HG02763 (cell line): Measurements from ENCODE around the gene DENND2D.

Source experiments
- ATAC-seq: cut with Tn5 transposase; IDR thresholded peaks from one replicate; pipeline ENCODE4 v1.9.1; 2021; ENCODE audit warnings: mild to moderate bottlenecking, moderate library complexity; ENCODE audit not compliant: unreplicated experiment

DENND2D gene

DNA sequence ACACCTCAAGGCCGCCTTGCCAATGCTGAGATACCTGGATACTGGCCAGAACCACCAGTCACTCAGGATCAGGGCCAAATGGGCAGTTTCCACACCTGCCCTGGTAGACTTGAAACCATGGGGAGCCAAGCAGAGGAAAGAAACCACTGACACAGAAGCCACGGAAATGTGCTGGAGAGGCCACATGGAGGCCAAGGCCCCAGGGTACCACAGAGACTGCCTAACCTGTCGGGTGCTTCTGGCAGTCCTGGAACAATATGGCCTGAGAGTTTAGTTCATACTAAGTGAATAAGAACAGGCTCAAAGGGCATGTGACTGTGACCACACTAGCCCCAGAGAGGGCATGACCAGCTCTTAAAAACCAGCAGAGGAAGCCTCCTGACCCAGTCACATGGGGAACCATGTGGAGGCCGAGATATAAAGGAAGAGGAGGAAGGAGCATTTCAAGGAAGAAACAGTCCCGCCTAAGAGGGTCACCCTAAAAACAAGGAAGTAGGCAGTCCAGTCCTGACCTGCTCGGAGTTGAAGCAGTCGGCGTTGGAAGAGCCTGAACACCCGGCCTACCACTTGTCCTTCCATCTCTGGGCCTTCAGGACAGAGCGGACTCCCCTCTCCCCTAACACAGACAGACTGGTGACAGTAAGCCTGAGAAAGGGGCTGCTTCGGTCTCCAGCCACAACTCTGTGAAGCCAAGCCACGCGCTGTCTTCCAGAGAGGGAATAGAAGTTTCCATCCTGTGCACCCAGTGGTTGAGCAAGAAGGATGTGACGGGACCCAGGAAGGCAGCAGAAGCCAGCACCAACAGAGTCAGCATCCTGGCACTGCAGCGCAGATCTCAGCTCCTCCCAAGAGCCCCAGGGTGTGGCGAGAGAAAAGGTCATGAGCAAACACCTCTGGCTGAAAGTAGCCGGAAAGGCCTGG, at the start of gene DENND2D:
DENND2D (minus strand) TSS at position 766 of the 921 bp plus-strand sequence; CDS start at position 579, 187 bp downstream.
- ATAC-seq = no peak

DNA sequence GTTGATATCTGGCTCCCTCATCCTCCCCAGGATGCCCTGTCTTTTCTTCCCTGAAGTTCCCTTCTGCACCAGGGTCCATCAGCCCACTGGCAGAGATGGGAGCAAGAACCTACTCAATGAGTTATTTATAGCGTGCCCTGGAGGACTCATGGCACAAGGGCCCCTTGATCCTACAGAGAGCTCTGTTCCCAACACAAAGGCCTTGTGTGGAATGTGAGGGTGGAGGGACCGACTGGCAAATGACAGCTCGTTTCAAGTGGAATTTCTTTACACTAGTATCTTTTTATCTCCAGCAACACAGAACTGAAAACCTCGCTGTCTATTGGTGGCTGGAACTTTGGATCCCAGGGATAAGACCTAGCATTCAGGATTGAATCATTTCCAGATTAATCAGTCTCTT, 49.5 kb upstream of the DENND2D start:
- no peak for ATAC-seq

DNA sequence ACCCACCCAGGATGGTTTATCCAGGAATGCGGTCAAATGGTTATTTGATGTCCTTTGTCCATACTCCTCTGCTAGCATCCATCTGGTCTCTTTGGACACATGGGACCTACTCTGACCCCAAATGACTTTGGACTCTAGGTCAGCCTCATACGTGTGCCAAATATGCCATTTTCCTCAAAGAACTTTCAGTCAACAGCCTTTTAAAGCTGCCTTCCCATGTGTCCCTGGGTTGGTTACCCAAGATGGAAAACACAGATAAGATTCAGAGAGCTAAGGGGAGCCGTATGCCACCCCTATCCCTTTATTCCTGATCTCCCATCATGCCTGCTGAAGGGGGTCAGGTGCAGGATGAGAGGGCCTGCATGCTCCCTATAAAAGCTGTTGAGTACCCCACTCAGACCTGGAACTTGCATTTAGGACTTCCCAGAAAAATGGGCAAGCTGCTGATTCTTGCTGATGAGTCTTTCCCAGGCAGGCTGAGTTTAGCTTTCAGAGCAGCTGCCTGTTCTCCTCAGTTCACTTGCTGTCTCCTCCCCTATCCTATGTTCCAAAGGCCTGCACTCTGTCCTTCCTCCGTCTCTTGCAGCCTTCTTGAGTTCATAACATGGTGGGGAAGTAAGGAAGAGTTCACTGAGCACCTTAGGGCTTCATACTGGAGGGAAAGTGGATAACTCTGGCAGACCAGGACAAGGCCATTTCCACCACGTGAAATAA, 46.8 kb upstream of the DENND2D start:
- ATAC-seq = no peak

DNA sequence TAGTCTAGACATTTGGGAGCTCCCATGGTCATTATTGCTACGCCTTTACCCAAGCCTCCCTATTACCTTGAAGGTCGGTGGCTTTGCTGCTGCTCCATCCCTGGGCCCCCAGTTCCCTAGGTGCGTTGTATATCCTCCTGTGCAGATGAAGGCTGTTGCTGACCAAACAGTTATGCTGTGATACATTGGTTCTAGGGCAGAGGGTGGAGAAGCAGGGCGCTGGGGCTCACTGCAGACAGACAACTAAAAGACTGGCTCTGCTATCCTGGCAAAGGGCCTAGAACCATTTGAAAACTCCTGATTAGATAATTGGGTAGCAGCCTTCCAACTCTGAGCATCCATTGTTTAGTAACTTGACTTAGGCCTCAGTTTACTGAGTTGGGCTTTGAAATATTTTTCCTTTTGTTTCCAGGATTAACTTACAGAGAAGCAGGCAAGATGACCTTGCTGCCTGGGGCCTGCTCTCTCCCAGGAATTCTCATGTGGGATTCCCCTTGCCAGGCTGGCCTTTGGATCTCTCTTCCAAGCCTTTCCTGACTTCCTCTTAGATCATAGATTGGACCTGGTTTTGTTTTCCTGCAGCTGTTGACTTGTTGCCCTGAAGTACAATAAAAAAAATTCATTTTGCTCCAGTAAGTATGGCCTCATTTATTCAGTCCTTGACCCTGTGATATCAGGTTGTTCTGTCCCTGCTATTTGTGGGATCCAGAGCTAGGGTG, 42.5 kb upstream of the DENND2D start:
- ATAC-seq = no peak

DNA sequence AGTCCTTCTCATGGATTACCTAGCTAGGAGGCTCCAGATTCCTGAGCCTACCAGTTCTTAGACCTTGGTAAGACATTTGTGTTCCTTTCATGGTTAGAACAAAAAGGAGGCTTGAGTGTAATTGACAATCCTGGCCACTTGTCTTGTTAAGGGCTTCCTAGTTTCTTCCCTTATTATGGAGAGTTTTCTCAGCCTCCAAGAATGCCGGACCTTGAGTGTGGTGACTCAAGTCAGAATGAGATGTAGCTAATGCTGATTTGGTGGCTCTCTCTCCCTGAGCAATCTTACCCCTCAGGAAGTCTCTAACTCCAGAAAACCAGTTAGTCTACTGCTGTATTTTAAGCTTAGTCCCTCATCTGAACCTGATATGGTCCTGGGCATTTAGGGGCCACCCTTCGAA, 41.4 kb upstream of the DENND2D start:
- ATAC-seq = no peak

- ATAC-seq = no peak
Observed at GRCh38 chr1:111238056-111238795, 37.8 kb upstream of the DENND2D start.

- ATAC-seq = no peak
Observed at GRCh38 chr1:111236806-111237205, 36.4 kb upstream of the DENND2D start.

DNA sequence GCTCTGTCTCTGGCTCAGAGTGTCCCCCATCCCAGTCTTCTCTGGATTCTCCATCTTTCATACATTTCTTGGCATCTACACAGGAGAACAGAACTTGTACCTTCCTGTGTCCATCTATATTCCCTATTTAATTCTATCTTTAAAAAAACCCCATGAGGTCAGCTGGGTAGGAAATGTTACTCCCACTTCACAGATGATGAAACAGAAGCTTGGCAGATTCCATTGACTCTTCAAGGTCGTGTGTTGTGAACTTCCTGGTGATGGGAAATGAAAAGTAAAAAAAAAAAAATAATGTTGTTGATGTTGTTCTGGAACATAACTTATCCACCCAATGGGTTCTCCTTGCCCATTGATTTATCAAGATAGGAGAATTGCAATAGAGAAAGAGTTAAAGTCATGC, 35.9 kb upstream of the DENND2D start:
- ATAC-seq = no peak

GRCh38 chr1:111234866-111235265, 34.4 kb upstream of the DENND2D start:
- ATAC-seq = no peak

- no peak for ATAC-seq
Observed at GRCh38 chr1:111234258-111234657, 33.8 kb upstream of the DENND2D start.

DNA sequence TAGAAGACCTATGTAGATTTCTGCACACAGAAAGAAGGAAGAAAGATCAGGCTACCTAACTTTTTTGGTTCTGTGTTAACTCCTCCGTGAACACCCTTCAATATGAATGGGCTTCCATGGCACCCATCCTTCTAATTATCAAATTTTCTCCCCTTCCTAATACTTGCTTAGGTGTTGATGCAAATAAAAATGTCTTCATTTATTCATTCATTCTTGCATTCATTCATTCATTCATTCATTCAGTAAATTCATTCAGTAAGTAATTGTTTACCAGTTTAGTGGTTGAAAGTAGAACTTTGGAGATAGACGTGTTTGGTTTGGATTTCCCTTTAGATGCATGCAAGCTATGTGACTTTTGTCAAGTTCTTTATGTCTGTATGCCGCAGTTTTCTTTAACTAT, 31.7 kb upstream of the DENND2D start:
- no peak for ATAC-seq

DNA sequence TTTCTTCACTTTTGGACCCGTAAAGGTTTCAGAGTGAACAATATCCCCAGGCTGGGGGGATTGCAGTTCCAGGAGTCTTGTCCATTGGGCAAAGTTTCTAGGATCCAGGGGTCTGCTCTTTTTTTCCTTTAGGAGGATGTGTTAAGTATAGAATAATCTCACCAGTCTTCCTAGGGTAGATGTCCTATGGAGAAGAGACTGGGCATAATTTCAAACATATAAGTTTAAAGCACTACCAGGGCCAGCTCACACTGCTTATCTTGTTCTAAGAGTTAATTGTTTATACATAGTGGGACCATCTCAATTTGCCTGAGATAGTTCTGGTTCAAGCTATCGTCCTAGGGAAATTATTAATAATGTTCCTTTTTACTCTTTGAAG, 28.3 kb upstream of the DENND2D start:
- ATAC-seq = no peak

DNA sequence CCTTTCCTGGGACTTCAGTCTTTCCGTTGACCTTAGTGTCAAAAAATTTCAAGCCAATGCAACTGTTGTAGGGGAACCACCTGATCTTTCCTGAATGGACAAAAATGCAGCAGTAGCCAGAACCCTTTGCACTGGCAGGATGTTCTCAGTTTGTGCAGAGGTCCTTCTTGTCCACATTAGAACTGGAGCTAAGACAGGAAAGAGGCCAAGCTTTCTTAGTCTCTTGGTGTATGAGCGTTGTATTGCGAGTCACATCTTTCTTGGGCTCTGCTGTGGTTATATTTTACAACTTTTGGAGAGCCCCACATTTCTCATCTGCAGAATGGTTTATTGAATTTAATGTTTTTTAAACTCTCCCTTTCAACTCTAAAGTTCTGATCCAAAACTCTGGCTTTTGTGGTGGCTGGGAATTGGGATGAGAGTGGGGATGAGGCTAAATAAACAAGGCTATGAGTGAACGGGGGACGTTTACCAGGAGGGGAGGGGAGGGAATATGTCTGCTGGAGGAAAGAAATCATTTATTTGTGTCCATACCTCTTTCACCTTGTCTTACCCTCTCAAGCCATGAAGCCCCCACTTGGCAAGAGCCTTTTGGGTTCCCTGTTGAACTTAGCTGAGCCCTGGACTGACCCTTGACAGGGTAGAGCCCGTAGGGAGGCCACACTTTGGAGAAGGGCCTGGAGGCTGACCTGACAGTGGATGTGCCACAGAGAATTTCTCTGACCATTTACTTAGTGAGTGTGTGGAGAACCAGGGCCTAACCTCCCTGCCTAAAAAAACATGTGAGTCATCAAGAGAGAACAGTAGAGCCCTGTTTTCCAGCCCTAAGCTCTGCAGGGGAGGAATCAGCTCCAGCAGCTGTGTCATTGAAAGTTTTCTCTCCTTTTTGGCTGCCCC, 27.7 kb upstream of the DENND2D start:
- ATAC-seq = no peak

- no peak for ATAC-seq
Observed at GRCh38 chr1:111227434-111227833, 27.0 kb upstream of the DENND2D start, which contains the start of gene CHI3L2. Gene CHI3L2 (plus strand): TSS chr1:111227713. CDS start chr1:111227730, 17 bp downstream.

GRCh38 chr1:111225717-111226400, 25.4 kb upstream of the DENND2D start:
- no peak for ATAC-seq

DNA sequence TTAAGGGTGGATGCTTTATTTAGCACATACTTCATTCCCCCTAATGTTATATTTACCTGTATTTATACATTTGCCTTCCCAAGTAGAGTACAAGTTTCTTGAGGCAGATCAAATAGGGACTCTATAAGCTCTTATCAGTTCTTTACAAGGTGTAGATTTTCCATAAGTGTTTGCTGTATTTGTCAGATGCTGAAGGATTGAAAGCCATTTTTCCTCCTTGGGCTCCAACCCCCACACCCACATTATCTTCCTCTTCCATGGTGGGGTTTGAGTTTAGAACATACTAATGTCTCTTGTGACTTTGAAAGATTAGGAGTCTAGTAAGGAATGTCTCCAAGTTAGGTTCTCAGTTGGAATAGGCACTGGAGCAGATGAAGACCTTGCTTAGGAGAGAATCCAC, 24.6 kb upstream of the DENND2D start:
- ATAC-seq = no peak

DNA sequence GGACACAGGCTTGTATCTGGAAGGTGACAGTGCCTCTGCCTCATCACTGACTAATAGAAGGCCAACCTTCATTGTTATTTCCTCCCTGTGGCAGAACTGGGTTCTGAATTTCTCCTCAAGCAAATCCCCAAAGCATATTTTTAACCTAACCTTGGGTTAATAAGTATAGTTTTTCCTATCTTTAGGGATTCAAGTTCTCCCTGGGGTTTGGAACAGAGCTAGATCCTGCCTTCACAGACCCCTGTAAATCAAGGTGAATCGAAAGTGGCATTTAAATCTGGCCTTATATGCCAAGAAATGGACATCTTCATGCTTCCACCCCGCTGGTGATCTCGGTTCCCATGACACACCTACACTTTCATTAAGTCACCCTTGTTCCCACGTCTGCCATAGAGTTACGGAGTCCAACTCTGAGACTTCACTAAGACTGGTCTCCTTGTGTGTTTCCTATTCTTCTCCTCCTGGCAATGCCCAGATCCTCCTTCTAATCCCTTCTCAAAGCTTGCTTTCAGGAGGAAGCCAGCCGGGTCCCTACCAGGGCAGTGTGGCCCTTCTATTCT, 22.8 kb upstream of the DENND2D start:
- ATAC-seq = no peak

- ATAC-seq = no peak
Observed at GRCh38 chr1:111222308-111223125, 22.1 kb upstream of the DENND2D start.
